Measurements from ENCODE around the gene RPTOR.

The RPTOR gene

GRCh38 chr17:80820331-80820730 lies 275.7 kb downstream of the RPTOR start:
- no peak overlapping the region for H3K9ac ChIP-seq (ENCODE audit: low read length in 5 of 5)
- no peak overlapping the region for H3K4me3 ChIP-seq (ENCODE audit: low read depth in 1 of 5, low read length in 5 of 5)
- H3K4me1 ChIP-seq (ENCODE audit: control insufficient read depth in 5 of 5, insufficient read depth in 5 of 5, low read length in 5 of 5): no peaks in the 10 kb centered on the region
- no peaks in the 10 kb centered on the region for H3K9me3 ChIP-seq (ENCODE audit: control insufficient read depth in 5 of 5, low read length in 5 of 5)
- H3K27me3 ChIP-seq (ENCODE audit: control insufficient read depth in 5 of 5, insufficient read depth in 4 of 5, low read length in 5 of 5): no peaks in the 10 kb centered on the region
- no peak overlapping the region for H3K27ac ChIP-seq (ENCODE audit: low read depth, low read length)
- H3K36me3 ChIP-seq (ENCODE audit: control insufficient read depth in 5 of 5, insufficient read depth in 5 of 5, low read length in 5 of 5): peaks cover 0 to 34% (median 20%) of the 10 kb centered on the region in 5 donors

- no peaks in the 10 kb centered on the region for H3K9me3 ChIP-seq (ENCODE audit: control insufficient read depth in 5 of 5, low read length in 5 of 5)
- no peaks in the 10 kb centered on the region for H3K27me3 ChIP-seq (ENCODE audit: control insufficient read depth in 5 of 5, insufficient read depth in 4 of 5, low read length in 5 of 5)
- H3K4me3 ChIP-seq (ENCODE audit: low read depth in 1 of 5, low read length in 5 of 5): no peak overlapping the region
- H3K27ac ChIP-seq (ENCODE audit: low read depth, low read length): no peak overlapping the region
- peaks cover 0 to 5% (median 2%) of the 10 kb centered on the region in 5 donors for H3K4me1 ChIP-seq (ENCODE audit: control insufficient read depth in 5 of 5, insufficient read depth in 5 of 5, low read length in 5 of 5)
- peaks cover 0 to 46% (median 27%) of the 10 kb centered on the region in 5 donors for H3K36me3 ChIP-seq (ENCODE audit: control insufficient read depth in 5 of 5, insufficient read depth in 5 of 5, low read length in 5 of 5)
- H3K9ac ChIP-seq (ENCODE audit: low read length in 5 of 5): no peak overlapping the region
These were observed 276.9 kb downstream of the RPTOR start for GRCh38 chr17:80821546-80821945.

- peaks cover 0 to 50% (median 29%) of the 10 kb centered on the region in 5 donors for H3K36me3 ChIP-seq (ENCODE audit: control insufficient read depth in 5 of 5, insufficient read depth in 5 of 5, low read length in 5 of 5)
- H3K9ac ChIP-seq (ENCODE audit: low read length in 5 of 5): no peak overlapping the region
- H3K4me3 ChIP-seq (ENCODE audit: low read depth in 1 of 5, low read length in 5 of 5): no peak overlapping the region
- peaks cover 0 to 11% (median 7%) of the 10 kb centered on the region in 5 donors for H3K4me1 ChIP-seq (ENCODE audit: control insufficient read depth in 5 of 5, insufficient read depth in 5 of 5, low read length in 5 of 5)
- H3K27me3 ChIP-seq (ENCODE audit: control insufficient read depth in 5 of 5, insufficient read depth in 4 of 5, low read length in 5 of 5): no peaks in the 10 kb centered on the region
- H3K9me3 ChIP-seq (ENCODE audit: control insufficient read depth in 5 of 5, low read length in 5 of 5): no peaks in the 10 kb centered on the region
- no peak overlapping the region for H3K27ac ChIP-seq (ENCODE audit: low read depth, low read length)
These were observed 277.5 kb downstream of the RPTOR start for GRCh38 chr17:80822021-80822699.

GRCh38 chr17:80822700-80823410 lies 278.2 kb downstream of the RPTOR start:
- Histone ChIP-seq H3K27ac (ENCODE audit: low read depth, low read length) (no peak overlapping the region), H3K4me1 (ENCODE audit: control insufficient read depth in 5 of 5, insufficient read depth in 5 of 5, low read length in 5 of 5) (peaks cover 0 to 17% (median 11%) of the 10 kb centered on the region in 5 donors), H3K9ac (ENCODE audit: low read length in 5 of 5) (no peak overlapping the region), H3K27me3 (ENCODE audit: control insufficient read depth in 5 of 5, insufficient read depth in 4 of 5, low read length in 5 of 5) (no peaks in the 10 kb centered on the region), H3K9me3 (ENCODE audit: control insufficient read depth in 5 of 5, low read length in 5 of 5) (no peaks in the 10 kb centered on the region), H3K4me3 (ENCODE audit: low read depth in 1 of 5, low read length in 5 of 5) (no peak overlapping the region), H3K36me3 (ENCODE audit: control insufficient read depth in 5 of 5, insufficient read depth in 5 of 5, low read length in 5 of 5) (peaks cover 0 to 53% (median 32%) of the 10 kb centered on the region in 5 donors)

- H3K27ac ChIP-seq (ENCODE audit: low read depth, low read length): no peak overlapping the region
- H3K4me1 ChIP-seq (ENCODE audit: control insufficient read depth in 5 of 5, insufficient read depth in 5 of 5, low read length in 5 of 5): peaks cover 0 to 17% (median 11%) of the 10 kb centered on the region in 5 donors
- H3K27me3 ChIP-seq (ENCODE audit: control insufficient read depth in 5 of 5, insufficient read depth in 4 of 5, low read length in 5 of 5): no peaks in the 10 kb centered on the region
- peaks cover 0 to 60% (median 32%) of the 10 kb centered on the region in 5 donors for H3K36me3 ChIP-seq (ENCODE audit: control insufficient read depth in 5 of 5, insufficient read depth in 5 of 5, low read length in 5 of 5)
- H3K9ac ChIP-seq (ENCODE audit: low read length in 5 of 5): no peak overlapping the region
- no peak overlapping the region for H3K4me3 ChIP-seq (ENCODE audit: low read depth in 1 of 5, low read length in 5 of 5)
- no peaks in the 10 kb centered on the region for H3K9me3 ChIP-seq (ENCODE audit: control insufficient read depth in 5 of 5, low read length in 5 of 5)
These were observed 280.2 kb downstream of the RPTOR start for GRCh38 chr17:80824549-80825470.

GRCh38 chr17:80825471-80826345 lies 281.1 kb downstream of the RPTOR start:
- Histone ChIP-seq H3K27ac (ENCODE audit: low read depth, low read length) (no peak overlapping the region), H3K4me1 (ENCODE audit: control insufficient read depth in 5 of 5, insufficient read depth in 5 of 5, low read length in 5 of 5) (peaks cover 0 to 17% (median 11%) of the 10 kb centered on the region in 5 donors), H3K9ac (ENCODE audit: low read length in 5 of 5) (no peak overlapping the region), H3K36me3 (ENCODE audit: control insufficient read depth in 5 of 5, insufficient read depth in 5 of 5, low read length in 5 of 5) (peaks cover 0 to 60% (median 32%) of the 10 kb centered on the region in 5 donors), H3K27me3 (ENCODE audit: control insufficient read depth in 5 of 5, insufficient read depth in 4 of 5, low read length in 5 of 5) (no peaks in the 10 kb centered on the region), H3K9me3 (ENCODE audit: control insufficient read depth in 5 of 5, low read length in 5 of 5) (no peaks in the 10 kb centered on the region), H3K4me3 (ENCODE audit: low read depth in 1 of 5, low read length in 5 of 5) (no peak overlapping the region)

- Histone ChIP-seq H3K9ac (ENCODE audit: low read length in 5 of 5) (no peak overlapping the region), H3K36me3 (ENCODE audit: control insufficient read depth in 5 of 5, insufficient read depth in 5 of 5, low read length in 5 of 5) (peaks cover 0 to 57% (median 32%) of the 10 kb centered on the region in 5 donors), H3K27ac (ENCODE audit: low read depth, low read length) (no peak overlapping the region), H3K4me3 (ENCODE audit: low read depth in 1 of 5, low read length in 5 of 5) (no peak overlapping the region), H3K27me3 (ENCODE audit: control insufficient read depth in 5 of 5, insufficient read depth in 4 of 5, low read length in 5 of 5) (no peaks in the 10 kb centered on the region), H3K4me1 (ENCODE audit: control insufficient read depth in 5 of 5, insufficient read depth in 5 of 5, low read length in 5 of 5) (peaks cover 0 to 17% (median 11%) of the 10 kb centered on the region in 5 donors), H3K9me3 (ENCODE audit: control insufficient read depth in 5 of 5, low read length in 5 of 5) (no peaks in the 10 kb centered on the region)
These were observed 281.8 kb downstream of the RPTOR start for GRCh38 chr17:80826346-80826954.

GRCh38 chr17:80826955-80827645 lies 282.5 kb downstream of the RPTOR start:
- H3K9ac ChIP-seq (ENCODE audit: low read length in 5 of 5): peak overlapping the region in 1 of 5 donors; percentile 37

More at GRCh38 chr17:80826955-80827645, 282.5 kb downstream of the RPTOR start:
- Histone ChIP-seq H3K4me3 (ENCODE audit: low read depth in 1 of 5, low read length in 5 of 5) (peak overlapping the region in 1 of 5 donors; percentile 21), H3K4me1 (ENCODE audit: control insufficient read depth in 5 of 5, insufficient read depth in 5 of 5, low read length in 5 of 5) (peaks cover 0 to 18% (median 11%) of the 10 kb centered on the region in 5 donors), H3K9me3 (ENCODE audit: control insufficient read depth in 5 of 5, low read length in 5 of 5) (no peaks in the 10 kb centered on the region), H3K27ac (ENCODE audit: low read depth, low read length) (no peak overlapping the region), H3K27me3 (ENCODE audit: control insufficient read depth in 5 of 5, insufficient read depth in 4 of 5, low read length in 5 of 5) (no peaks in the 10 kb centered on the region), H3K36me3 (ENCODE audit: control insufficient read depth in 5 of 5, insufficient read depth in 5 of 5, low read length in 5 of 5) (peaks cover 0 to 52% (median 32%) of the 10 kb centered on the region in 5 donors)

Data from subcutaneous abdominal adipose tissue (tissue), 5 donors.